Stimulated activated CD8-positive, alpha-beta memory T cell treated with anti-CD3 and anti-CD28 coated beads, Interleukin-2, amount 100 ng/mL, for 48 hours (primary cell): ENCODE results near the gene HSD17B2.

Experiments used
- DNase-seq, 2 donors: peaks; one replicate each; pipeline ENCODE4 v3.0.0-alpha.2; 2020; ENCODE audit warnings: low read depth in 2 of 2

Gene HSD17B2

DNA sequence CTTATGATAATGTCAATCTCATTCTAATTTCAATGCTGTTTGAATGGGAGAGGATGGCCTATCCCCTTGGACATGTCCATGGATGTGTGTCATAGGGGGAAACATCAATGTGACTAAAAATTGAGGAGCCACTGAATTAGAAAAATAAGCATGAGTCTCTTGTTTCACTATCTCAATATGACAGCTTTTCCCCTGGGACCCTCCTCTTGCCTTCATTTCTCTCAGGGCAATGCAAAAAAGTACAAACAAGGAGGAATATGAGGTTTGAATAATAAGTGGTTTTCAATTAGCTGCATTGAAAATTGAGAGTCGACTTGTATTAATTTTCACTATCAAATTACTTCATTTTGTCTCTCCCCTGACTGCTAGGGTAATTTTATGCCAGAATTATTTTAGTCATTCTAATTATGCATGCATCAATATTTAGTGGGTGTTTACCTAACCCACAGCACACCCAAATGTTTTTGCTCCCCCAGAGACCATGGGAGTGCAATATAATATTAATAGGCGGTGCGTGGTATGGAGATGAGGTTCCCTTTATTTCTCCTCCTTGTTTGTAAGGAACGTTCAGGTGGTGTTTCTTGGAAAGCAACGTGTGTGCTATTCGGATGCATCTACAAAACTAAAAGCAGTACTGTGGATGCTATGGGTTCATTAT, 17.0 kb upstream of the HSD17B2 start:
- DNase-seq, result no peak

DNA sequence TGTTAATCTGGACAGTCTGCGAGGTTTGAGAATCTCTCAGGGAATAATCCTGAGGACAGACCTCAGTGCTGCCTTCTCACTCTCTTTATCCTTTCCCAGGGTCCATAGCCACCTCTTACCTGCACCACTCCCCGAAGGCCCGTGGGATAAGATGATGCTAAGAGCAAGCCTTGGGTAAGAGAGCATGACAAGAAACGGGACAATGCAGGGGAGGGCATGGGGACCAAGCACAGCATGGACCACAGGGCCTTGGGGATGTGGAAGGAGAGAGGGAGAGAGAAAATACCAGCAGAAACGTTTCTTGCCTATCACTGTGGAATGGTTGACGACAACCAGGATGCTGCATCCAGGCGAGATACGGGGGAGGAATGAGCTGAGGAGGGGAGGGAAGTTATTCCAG, 15.5 kb upstream of the HSD17B2 start:
- no peak for DNase-seq

DNA sequence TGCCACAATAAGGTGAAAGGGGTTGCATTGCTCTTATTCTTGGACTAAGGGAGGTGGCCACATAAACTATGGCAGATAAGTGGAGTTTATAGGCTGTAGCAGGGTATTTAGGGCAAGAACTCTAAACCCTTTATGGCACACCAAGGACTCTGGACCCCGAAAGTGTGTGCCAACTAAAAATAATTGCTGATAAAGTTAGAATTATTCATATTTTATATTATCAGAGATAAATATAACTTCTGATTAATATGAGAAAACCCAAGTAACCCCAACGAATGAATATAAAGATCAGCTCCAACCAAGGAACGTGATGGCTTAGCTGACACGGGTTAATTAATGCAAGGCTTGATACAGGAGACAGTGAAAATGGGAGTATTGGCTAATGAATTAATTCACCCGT, 15.0 kb upstream of the HSD17B2 start:
- DNase-seq, result no peak

DNA sequence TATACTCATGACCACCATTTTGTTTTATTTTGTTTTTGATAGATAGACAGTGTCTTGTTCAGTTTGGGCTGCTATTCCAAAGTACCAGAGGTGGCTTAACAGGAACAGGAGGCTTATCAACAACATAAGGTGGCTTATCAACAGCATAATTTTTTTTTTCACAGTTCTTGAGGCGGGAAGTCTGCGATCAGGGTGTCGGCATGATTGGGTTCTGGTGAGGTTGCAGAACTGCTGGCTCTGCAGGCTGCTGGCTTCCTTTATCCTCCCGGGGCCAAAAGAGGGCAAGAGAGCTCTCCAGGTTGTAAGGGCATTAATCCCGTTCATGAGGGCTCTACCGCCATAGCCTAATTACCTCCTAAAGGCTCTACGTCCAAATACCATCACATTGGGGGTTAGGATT, 11.8 kb upstream of the HSD17B2 start:
- DNase-seq, result no peak

DNA sequence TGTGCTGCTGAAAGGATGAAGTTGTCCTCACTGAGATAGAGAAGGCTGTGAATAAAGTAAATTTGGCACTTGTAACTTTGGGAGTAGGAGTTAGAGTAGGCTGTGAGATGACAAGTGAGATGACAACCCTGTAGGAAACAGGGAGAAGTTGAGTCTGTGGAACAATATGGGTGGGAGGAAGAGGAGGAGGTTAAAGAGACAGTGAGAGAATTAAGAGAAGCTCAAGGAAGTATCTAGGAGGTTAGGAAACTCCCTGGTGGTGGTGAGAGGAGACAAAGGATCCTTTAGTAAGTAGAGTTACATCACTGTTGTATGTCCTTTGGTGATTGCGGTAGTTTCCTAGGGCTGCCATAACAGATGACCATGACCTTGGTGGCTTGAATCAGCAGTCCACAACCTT, 10.7 kb upstream of the HSD17B2 start:
- no peak for DNase-seq

DNA sequence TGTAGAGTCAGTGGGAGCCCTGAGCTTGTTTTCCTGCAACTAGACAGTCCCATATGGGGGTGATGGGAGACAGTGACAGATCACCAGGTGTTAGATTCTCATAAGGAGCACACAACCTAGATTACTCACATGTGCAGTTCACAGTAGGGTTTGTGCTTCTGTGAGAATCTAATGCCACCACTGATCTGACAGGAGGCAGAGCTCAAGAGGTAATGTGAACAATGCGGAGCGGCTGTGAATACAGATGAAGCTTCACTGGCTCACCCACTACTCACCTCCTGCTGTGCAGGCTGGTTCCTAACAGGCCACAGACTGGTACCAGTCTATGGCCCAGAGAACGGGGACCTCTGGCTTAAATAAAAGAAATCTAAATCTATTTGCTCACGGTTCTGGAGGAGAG, 10.2 kb upstream of the HSD17B2 start:
- DNase-seq, result no peak

DNA sequence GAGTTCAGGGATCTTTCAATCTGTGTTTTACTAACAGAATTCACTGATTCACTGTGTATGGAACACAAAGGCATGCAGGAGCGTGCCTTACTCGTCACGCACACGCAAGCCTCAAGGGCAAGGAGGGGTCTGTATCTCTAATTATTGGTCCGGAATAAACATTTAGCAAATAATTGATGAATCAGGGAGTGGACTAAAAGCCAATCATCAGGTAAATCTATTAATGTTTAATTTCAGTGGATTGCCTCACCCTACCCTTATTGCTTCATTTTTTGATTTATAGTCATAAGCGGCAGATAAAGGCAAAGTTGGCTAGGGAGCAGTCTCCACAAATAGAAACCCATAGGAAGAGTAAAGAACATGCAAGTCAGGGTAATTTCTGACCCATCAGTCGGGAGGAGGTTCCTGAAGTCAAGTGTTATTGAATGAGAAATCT, 7.4 kb upstream of the HSD17B2 start:
- DNase-seq, result no peak

DNA sequence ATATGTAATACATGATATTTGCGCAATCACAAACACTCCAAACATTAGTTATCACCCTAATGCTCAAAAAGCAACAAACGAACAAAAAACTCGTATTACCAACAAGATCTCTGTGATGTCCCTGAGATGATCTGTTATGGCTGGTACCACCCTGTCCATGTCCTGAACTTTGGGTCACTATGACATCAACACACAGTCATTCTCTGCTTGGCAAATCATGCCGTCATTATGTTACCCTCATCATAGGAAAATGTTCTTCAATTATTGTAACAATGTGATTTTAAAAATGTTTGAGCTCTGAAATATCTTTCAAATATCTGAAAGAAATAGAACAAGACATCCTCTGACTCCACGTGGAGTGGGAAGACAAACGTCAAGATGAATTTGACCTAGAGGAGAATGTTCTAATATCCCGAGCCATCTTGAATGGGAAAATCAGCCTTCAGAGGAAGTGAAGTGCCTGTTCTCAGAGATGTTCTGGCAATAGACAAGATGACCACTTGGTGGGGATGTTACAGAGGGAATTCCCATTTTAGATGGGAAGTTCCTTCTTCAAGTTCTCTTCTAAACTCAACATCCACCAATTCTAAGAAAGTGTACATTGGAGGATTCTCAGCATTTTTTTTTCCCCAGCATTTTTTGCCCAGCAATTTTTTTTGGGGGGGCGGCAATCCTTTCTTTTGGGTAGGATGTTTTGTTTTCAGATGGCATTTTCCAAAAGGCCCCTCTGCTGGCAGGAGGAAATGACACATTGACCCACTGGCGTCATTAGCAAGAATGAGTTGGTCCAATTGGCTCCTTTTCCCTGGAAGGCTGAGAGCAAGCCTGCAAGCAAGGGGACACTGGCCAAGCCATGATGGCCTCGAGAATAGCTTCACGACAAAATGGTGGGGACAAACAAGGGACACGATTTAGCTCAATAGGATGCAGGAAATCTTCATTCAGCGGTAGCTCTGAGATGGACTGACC, 3.7 kb upstream of the HSD17B2 start:
- no peak for DNase-seq

DNA sequence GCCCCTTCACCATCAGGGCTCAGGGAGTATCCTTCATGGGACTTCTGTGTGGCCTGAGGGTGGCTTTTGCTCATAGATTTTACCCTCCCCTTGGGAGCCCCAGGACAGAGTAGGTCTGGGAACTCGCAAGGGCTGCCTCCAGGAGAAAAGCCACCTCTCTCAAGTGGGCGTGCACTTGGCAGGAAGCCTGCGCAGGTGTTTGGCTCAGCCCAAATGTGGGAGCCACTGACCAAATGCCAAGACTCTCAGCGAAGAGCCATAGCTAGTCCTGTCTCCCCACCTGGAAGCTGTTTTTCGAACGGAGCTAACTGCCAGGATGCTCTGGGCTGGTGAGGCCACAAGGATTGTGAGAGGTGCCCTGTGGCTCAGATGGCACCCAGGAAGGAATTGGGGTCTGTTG, 2.0 kb upstream of the HSD17B2 start:
- DNase-seq, result no peak

DNA sequence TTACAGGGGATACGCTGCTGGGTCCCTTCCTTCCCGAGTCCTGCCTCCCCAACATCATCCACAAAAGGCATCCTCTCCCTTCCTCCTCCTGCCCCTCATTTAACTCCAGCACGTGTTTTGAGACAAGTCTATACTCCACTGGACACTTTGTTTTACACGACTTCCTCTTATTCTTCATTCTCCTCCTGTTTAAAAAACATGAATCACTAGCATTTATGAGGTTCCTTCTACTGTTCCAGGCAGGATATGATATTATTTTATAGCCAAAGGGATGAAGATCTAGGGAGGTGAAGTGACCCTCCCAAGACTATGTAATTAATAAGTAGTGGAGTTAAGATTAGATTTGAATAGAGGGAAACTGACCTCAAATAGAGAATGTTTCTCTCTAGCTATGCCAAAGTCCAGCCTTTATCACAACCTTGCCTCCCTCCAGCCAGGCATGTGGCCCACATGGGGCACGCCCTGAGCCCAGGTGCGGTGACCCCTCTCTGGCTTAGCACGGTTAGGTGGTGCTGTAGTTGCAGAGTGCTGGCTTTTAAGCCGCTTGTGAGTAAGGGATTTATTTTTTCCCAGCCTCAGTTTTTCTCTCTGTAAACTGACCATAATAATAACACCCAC, 1.3 kb upstream of the HSD17B2 start:
- DNase-seq, result no peak

DNA sequence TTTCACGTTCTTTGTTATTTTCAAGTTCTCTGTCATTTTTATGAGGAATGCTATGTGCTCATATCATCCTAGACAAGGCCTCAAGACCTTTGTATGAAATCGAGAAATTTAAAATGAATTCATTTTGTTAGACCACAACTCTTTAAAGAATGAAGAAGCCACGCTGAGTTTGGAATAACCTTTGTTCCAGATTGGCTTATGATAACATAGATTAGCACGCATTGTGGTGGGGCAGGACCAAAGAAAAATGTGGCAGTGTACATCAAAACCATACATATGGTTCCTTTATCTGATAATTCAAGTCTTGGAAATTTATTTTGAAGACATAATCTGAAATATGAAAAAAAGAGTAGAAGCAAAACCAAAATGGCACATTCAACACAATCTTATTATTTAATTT, 2.2 kb downstream of the HSD17B2 start:
- DNase-seq, result no peak

DNA sequence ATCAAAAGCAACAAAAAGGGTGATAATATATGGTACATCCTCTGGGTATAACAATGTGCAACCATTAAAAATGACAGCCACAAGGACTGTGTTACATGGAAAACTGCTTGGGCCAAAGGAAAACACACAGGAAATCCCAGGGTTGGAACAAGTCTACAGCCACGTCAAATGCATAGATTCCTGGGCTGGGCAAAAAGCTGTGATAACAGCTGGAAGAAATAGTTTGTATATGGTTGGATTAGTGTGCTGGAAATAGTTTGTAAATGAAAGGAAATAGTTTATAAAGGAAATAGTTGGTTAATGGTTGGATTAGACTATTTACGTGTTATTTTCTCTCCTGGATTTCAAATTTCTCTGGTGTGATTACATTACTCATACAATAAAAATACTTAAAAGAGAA, 2.6 kb downstream of the HSD17B2 start:
- DNase-seq, result no peak

DNA sequence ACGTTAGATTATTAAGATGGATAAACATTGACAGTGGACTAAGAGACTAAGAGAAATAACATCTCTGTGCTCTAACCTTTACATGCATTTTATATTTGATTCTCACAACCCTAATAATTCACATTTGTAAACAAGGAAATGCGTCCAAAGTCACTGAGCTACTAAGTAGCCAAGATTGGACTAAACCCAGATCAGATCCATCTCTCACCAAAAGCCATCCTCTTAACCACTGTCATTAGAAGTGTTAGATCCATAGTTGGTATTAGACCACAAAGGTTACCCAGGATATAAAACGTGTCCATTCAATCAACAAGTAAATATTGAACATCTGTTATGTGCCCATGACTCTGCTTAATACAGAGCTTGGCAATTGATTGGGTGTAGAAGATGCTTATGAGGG, 5.2 kb downstream of the HSD17B2 start:
- DNase-seq, result no peak

DNA sequence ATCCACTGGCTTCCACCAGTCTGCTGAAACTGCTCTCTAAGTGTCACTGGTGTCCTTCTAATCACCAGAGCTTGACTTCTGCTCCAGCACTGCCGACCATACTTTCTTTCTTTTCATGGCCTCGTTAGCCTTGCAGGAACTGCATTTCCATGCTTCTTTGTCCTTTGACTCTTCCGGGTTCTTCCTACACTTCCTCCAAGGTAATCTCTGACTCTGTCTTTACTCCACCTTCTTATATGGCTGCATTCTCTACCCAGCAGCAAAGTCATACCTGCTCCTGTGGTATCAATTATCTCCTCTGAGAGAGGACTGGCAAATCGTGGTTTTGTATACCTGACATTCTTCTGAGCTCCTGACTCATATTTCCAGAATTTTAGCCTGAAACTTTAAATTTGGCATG, 6.5 kb downstream of the HSD17B2 start:
- no peak for DNase-seq

DNA sequence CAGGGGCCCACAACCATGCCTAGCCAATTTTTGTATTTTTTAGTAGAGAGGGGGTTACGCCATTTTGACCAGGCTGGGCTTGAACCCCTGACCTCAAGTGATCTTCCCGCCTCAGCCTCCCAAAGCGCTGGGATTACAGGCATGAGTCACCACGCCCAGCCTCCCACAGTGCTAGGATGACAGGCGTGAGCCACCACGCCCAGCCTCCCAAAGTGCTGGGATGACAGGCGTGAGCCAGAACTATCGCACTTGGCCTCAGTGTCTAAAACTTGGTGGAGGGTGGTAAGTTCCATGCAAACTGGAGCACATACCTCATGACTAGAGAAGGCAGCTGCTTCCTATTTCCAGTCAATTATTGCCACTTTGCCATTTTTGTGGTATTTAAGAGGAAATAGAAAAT, 7.1 kb downstream of the HSD17B2 start:
- no peak for DNase-seq

DNA sequence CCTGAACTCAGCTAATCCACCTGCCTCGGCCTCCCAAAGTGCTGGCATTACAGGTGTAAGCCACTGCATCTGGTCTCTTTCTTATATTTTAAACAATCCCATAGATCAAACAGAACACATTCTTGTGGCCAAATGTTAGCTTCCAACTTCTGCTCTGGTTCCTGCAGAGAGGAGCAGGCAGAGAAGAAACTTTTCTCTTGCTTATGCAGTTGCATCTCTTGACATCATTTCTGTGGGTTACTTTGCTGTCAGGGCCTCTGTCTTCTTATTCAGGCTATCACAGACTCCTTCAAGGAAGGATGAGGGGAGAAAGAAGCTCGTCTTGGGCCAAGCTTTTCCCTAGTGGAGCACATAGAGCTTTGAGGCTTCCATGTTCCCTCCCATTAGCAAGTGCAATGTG, 7.8 kb downstream of the HSD17B2 start:
- DNase-seq, result no peak

DNA sequence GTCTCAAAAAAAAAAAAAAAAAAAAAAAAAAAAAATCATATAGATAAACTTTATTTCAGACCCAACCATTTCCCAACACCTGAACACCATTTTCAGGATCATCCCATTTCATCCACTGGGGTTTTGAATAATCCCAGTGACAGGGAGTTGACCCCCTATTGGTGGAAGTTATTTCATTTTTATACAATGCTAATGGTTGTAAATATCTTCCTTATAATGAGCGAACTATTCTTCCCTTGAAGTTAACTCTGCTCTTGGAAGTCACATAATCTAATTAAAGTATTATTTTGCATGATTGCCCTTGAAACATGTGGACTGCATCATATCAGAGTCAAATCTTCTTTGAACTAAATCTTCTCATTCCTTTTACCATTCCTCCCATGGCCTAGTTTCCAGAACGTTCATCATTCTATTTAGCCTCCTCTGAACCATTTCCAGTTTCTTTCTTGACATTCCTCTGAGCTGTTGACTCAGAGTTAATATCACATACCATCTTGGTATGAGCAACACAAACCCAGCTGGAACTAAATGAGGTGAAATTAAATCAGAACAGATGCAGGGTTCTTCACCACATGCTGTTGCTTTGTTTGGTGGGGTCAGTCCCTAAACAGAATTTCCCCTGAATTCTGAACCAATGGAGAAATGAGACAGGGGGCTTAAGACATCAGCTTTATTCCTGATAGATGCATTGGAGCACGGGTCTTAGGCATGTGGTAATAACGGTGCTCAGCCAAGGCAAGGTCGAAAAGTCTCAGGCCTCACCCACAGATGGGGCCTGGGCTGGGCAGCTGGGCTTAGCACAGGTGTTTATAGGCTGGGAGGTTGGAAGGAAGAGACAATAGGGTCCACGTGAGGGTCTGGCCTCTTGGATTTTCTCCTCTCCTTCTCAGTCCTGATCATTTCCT, 8.9 kb downstream of the HSD17B2 start:
- DNase-seq, result no peak

DNA sequence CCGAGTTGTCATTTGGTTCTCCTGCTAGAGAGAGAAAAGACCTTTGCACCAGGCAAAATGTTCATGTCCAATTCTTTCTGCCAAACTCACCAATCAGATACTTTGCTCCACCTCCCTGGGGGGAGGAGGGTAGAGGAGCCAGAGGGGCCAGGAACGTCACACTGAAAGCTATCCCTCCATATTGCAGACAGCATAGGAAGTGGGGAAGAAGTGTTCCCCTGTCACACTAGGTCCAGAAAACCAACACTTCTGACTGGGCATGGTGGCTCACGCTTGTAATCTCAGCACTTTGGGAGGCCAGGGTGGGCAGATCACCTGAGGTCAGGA, 9.5 kb downstream of the HSD17B2 start:
- DNase-seq, result no peak

DNA sequence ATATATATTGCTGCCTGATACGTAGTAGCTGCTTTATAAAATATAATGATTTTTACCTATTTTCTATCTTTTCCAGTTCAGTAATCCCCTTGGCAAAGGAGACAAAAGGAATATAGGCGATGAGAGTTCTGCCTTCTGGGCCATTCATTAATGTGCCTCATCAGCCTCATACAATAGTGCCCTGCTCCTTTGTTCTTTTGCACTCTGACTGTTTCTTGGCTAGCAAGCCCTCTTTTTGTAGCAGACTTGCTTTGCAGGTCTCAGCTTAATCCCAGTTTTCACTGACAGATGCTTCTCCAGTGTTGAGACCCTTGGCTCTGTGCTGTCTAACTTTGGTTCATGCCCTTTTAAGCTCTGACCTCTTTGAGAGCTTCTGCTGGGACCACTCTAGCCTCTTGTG, 10.4 kb downstream of the HSD17B2 start:
- no peak for DNase-seq

DNA sequence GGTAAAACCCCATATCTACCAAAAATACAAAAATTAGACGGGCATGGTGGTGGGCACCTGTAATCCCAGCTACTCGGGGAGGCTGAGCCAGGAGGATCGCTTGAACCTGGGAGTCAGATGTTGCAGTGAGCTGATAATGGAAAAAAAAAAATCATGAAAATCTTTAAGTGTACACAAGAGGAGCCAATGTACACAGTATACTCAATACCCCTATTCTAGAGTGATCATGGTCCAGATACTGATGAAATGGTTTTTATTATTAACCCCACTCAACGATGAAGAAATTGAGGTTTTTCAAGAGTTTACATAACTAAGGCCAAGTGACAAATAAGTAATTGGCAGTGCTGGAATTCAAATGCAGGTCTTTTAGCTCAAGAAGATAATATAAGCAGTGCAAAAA, 11.5 kb downstream of the HSD17B2 start:
- no peak for DNase-seq

DNA sequence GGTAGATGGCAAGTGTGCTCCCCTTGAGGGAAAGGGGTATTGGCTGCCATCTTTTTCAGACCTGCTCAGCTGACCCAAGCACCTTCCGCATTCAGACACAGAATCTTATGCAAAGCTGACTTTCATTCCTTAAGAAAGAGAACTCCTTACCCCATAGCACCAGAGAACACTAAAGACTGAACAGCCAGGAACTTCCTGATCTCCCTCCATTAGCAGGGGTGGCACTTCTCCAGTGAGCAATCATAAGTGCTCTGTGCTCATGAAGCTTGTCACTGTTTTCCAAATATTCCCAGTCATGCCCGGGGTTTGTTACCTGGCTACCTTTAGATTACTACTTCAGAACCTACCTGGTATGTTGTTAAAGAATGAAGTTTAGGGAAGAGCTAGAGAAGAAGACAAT, 11.9 kb downstream of the HSD17B2 start:
- DNase-seq, result no peak

DNA sequence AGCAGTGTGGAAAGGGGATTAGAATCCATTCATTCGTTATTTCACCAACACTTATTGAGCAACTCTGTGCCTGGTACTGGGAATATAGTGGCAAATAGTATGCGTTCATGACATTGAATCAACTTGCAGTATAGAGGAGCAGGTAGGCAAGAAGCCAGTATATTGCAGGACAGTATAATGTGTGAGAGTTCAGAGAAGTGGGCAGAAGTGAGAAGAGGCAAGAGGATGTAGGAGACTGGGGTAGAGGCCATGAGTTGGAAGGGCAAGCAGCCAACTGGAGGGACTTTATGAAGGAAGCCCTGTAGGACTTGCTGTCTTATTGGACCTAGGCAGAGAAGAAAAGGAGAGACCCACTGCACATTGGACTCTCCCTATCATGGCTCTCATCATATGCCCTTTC, 12.3 kb downstream of the HSD17B2 start:
- no peak for DNase-seq
